ENCODE results near the gene DNAH3.
"Not testable (repeated sequence)": the region's sequence is repeated elsewhere in the genome, so short reads cannot be mapped to it uniquely, and the experiment has no call there.

Gene DNAH3

GRCh38 chr16:20938426-20938825 lies 212.2 kb downstream of the DNAH3 start:
- peak; percentile 5 for DNase-seq

- DNase-seq: no peak
Observed at GRCh38 chr16:20937736-20938135, 212.9 kb downstream of the DNAH3 start.

- no peak for DNase-seq
Observed at GRCh38 chr16:20933589-20933988, 217.1 kb downstream of the DNAH3 start.

- no peak for DNase-seq
Observed at GRCh38 chr16:20931066-20931600, 219.5 kb downstream of the DNAH3 start.

GRCh38 chr16:20930365-20930690 lies 220.3 kb downstream of the DNAH3 start:
- DNase-seq: no peak

GRCh38 chr16:20929676-20930364 lies 220.8 kb downstream of the DNAH3 start:
- DNase-seq: not testable (repeated sequence)

GRCh38 chr16:20928774-20929411 lies 221.8 kb downstream of the DNAH3 start:
- DNase-seq: no peak

- DNase-seq: no peak
Observed at GRCh38 chr16:20925751-20926150, 224.9 kb downstream of the DNAH3 start.

- DNase-seq: no peak
Observed at GRCh38 chr16:20923876-20924275, 226.8 kb downstream of the DNAH3 start.

- DNase-seq: no peak
Observed at GRCh38 chr16:20920799-20921198, 229.8 kb downstream of the DNAH3 start.

- DNase-seq: no peak
Observed at GRCh38 chr16:20920091-20920490, 230.6 kb downstream of the DNAH3 start.

GRCh38 chr16:20918486-20919239 lies 232.0 kb downstream of the DNAH3 start:
- DNase-seq: no peak

- DNase-seq: no peak
Observed at GRCh38 chr16:20916942-20917341, 233.7 kb downstream of the DNAH3 start.

- DNase-seq: no peak
Observed at GRCh38 chr16:20916289-20916688, 234.4 kb downstream of the DNAH3 start.

- DNase-seq: no peak
Observed at GRCh38 chr16:20911361-20911760, 239.3 kb downstream of the DNAH3 start.

GRCh38 chr16:20910781-20911321 lies 239.8 kb downstream of the DNAH3 start:
- DNase-seq: peak; percentile 79

- peak; percentile 49 for DNase-seq
Observed at GRCh38 chr16:20906341-20907255, 244.0 kb downstream of the DNAH3 start.

GRCh38 chr16:20905576-20905975 lies 245.1 kb downstream of the DNAH3 start:
- no peak for DNase-seq

- DNase-seq: peak; percentile 55
Observed at GRCh38 chr16:20904507-20905081, 246.1 kb downstream of the DNAH3 start.

- DNase-seq: no peak
Observed at GRCh38 chr16:20903899-20904506, 246.6 kb downstream of the DNAH3 start.

GRCh38 chr16:20903116-20903898 lies 247.3 kb downstream of the DNAH3 start:
- DNase-seq: no peak
